ENCODE measurements around the gene CACNA1A. TPM values are rescaled to one million over a fixed set of nuclear protein-coding genes. Genes with fewer than 3 reads are reported as not detected.

The CACNA1A gene
- total RNA-seq, 1 donor from 2014 or later = 1.5 TPM

- H3K36me3 Mint-ChIP-seq (ENCODE audit: low read depth) = no peaks in the 10 kb centered on the region
- no peak overlapping the region for H3K4me3 Mint-ChIP-seq
- H3K9me3 Mint-ChIP-seq = peaks cover 4% of the 10 kb centered on the region
- no peak for DNase-seq
- no peak overlapping the region for H3K27ac Mint-ChIP-seq
- peaks cover 25% of the 10 kb centered on the region for H3K27me3 Mint-ChIP-seq
- H3K4me1 Mint-ChIP-seq = no peaks in the 10 kb centered on the region
- no peak for TF ChIP-seq CTCF (IDR thresholded peaks at IDR 0.05)
- ChIA-PET POLR2A (no interaction called here), CTCF (no interaction called here)
- no peak for ATAC-seq (ENCODE audit: low read depth)
- intact Hi-C loops (cut with micrococcal nuclease) = no loop called here
Observed at GRCh38 chr19:13544423-13544822, 38.1 kb upstream of the CACNA1A start.

- ATAC-seq (ENCODE audit: low read depth) = no peak
- H3K9me3 Mint-ChIP-seq = peaks cover 9% of the 10 kb centered on the region
- POLR2A ChIA-PET = no interaction called here
- intact Hi-C loops (cut with micrococcal nuclease) = no loop called here
- no peaks in the 10 kb centered on the region for H3K4me1 Mint-ChIP-seq
- no peak for DNase-seq
- CTCF ChIA-PET = no interaction called here
- no peak overlapping the region for H3K27ac Mint-ChIP-seq
- H3K36me3 Mint-ChIP-seq (ENCODE audit: low read depth) = no peaks in the 10 kb centered on the region
- no peak for TF ChIP-seq CTCF (IDR thresholded peaks at IDR 0.05)
- no peak overlapping the region for H3K4me3 Mint-ChIP-seq
- peaks cover 24% of the 10 kb centered on the region for H3K27me3 Mint-ChIP-seq
Observed at GRCh38 chr19:13541554-13541953, 35.3 kb upstream of the CACNA1A start.

GRCh38 chr19:13539332-13539731, 33.1 kb upstream of the CACNA1A start:
- DNase-seq (no peak), ATAC-seq (ENCODE audit: low read depth) (no peak)
- H3K27ac Mint-ChIP-seq = no peak overlapping the region
- H3K9me3 Mint-ChIP-seq = peaks cover 9% of the 10 kb centered on the region
- no peaks in the 10 kb centered on the region for H3K36me3 Mint-ChIP-seq (ENCODE audit: low read depth)
- ChIA-PET CTCF (no interaction called here), POLR2A (no interaction called here)
- no peaks in the 10 kb centered on the region for H3K4me1 Mint-ChIP-seq
- intact Hi-C loops (cut with micrococcal nuclease) = no loop called here
- no peak overlapping the region for H3K4me3 Mint-ChIP-seq
- peaks cover 24% of the 10 kb centered on the region for H3K27me3 Mint-ChIP-seq
- TF ChIP-seq CTCF (IDR thresholded peaks at IDR 0.05) = no peak

- H3K4me3 Mint-ChIP-seq = no peak overlapping the region
- ATAC-seq (ENCODE audit: low read depth) (no peak), DNase-seq (no peak)
- no peaks in the 10 kb centered on the region for H3K4me1 Mint-ChIP-seq
- POLR2A ChIA-PET = no interaction called here
- peaks cover 24% of the 10 kb centered on the region for H3K27me3 Mint-ChIP-seq
- no peak overlapping the region for H3K27ac Mint-ChIP-seq
- peaks cover 6% of the 10 kb centered on the region for H3K9me3 Mint-ChIP-seq
- H3K36me3 Mint-ChIP-seq (ENCODE audit: low read depth) = no peaks in the 10 kb centered on the region
- intact Hi-C loops (cut with micrococcal nuclease) = no loop called here
- CTCF ChIA-PET = no interaction called here
- no peak for TF ChIP-seq CTCF (IDR thresholded peaks at IDR 0.05)
Observed at GRCh38 chr19:13538601-13539253, 32.4 kb upstream of the CACNA1A start.

- Mint-ChIP-seq H3K9me3 (peaks cover 4% of the 10 kb centered on the region), H3K36me3 (ENCODE audit: low read depth) (no peaks in the 10 kb centered on the region), H3K4me3 (no peak overlapping the region), H3K27ac (no peak overlapping the region), H3K27me3 (peaks cover 18% of the 10 kb centered on the region), H3K4me1 (no peaks in the 10 kb centered on the region)
- POLR2A ChIA-PET = no interaction called here
- ATAC-seq (ENCODE audit: low read depth) = no peak
- CTCF ChIA-PET = no interaction called here
- no peak for DNase-seq
- no peak for TF ChIP-seq CTCF (IDR thresholded peaks at IDR 0.05)
- intact Hi-C loops (cut with micrococcal nuclease) = no loop called here
Observed at GRCh38 chr19:13537454-13537853, 31.2 kb upstream of the CACNA1A start.

All from activated B cell treated with CpG ODN at 0.5 μM for 24 hours (primary cell).